NCI-H1092 (cell line): Measurements from ENCODE around the gene NXPE4.
"Not testable (repeated sequence)": the region's sequence is repeated elsewhere in the genome, so short reads cannot be mapped to it uniquely, and the experiment has no call there.

Source experiments
- DNase-seq: peaks from one replicate; lab custom pipeline; 2025; lab: John Stamatoyannopoulos, UW

Gene NXPE4

DNA sequence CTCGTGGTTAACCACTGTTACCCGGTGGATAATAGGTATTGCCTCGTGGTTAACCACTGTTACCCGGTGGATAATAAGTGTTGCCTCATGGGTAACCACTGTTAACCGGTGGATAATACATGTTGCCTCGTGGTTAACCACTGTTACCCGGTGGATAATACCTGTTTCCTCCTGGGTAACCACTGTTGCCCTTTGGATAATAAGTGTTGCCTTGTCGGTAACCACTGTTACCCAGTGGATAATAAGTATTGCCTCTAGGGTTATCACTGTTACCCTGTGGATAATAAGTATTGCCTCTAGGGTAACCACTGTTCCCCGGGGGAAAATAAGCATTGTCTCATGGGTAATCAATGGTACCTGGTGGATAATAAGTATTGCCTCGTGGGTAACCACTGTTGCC lies 15.0 kb upstream of the NXPE4 start:
- no peak for DNase-seq

DNA sequence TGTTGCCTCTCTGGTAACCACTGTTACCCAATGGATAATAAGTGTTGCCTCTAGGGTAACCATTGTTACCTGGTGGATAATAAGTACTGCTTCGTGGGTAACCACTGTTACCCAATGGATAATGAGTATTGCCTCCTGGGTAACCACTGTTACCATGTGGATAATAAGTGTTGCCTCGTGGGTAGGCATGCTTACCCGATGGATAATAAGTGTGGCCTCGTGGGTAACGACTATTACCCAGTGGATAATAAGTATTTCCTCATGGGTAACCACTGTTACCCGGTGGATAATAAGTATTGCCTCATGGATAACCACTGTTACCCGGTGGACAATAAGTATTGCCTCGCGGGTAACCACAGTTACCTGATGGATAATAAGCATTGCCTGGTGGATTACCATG lies 13.8 kb upstream of the NXPE4 start:
- DNase-seq = no peak

DNA sequence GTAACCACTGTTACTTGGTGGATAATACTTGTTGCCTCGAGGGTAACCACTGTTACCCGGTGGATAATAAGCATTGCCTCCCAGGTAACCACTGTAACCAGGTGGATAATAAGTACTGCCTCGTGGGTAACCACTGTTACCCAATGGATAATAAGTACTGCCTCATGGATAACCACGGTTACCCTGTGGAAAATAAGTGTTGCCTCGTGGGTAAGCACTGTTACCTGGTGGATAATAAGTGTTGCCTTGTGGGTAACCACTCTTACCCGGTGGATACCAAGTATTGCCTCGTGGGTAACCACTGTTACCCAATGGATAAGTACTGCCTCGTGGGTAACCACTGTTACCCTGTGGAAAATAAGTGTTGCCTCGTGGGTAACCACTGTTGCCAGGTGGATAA lies 13.0 kb upstream of the NXPE4 start:
- DNase-seq = not testable (repeated sequence)

DNA sequence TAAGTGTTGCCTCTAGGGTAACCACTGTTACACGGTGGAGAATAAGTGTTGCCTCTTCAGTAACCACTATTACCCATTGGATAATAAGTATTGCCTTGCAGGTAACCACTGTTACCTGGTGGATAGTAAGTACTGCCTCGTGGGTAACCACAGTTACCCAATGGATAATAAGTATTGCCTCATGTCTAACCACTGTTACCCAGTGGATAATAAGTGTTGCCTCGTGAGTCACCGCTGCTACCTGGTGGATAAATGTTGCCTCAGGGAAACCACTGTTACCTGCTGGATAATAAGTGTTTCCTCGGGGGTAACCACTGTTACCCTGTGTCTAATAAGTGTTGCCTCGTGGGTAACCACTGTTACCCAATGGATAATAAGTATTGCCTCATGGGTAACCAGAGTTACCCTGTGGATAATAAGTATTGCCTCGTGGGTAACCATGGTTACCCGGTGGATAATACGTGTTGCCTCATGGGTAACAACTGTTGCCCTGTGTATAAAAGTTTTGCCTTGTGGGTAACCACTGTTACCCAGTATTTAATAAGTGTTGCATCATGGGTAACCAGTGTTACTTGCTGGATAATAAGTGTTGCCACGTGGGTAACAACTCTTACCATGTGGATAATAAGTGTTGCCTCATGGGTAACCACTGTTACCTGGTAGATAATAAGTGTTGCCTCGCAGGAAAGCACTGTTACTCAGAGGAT lies 12.3 kb upstream of the NXPE4 start:
- no peak for DNase-seq

DNA sequence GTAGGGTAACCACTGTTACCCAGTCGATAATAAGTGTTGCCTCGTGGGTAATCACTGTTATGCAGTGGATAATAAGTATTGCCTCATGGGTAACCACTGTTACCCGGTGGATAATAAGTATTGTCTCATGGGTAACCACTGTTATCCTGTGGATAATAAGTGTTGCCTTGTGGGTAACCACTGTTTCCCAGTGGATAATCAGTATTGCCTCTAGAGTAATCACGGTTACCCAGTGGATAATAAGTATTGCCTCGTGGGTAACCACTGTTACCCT lies 11.2 kb upstream of the NXPE4 start:
- not testable (repeated sequence) for DNase-seq

DNA sequence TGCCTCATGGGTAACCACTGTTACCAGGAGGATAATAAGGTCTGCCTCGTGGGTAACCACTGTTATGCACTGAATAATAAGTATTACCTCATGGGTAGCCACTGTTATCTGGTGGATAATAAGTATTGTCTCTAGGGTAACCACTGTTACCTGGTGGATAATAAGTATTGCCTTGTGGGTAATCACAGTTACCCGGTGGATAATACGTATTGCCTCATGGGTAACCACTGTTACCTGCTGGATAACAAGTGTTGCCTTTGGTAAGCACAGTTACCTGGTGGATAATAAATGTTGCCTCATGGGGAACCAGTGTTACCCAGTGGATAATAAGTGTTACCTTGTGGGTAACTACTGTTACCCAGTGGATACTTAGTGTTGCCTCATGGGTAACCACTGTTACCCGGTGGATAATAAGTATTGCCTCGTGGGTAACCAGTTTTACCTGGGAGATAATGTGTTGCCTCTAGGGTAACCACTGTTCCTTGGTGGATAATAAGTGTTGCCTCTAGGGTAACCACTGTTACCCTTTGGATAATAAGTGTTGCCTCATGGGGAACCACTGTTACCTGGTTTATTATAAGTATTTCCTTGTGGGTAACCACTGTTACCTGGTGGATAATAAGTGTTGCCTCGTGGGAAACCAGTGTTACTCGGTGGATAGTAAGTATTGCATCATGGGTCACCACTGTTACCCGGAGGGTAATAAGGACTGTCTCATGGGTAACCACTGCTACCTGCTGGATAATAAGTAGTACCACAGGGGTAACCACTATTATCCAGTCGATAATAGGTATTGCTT lies 10.6 kb upstream of the NXPE4 start:
- no peak for DNase-seq

DNA sequence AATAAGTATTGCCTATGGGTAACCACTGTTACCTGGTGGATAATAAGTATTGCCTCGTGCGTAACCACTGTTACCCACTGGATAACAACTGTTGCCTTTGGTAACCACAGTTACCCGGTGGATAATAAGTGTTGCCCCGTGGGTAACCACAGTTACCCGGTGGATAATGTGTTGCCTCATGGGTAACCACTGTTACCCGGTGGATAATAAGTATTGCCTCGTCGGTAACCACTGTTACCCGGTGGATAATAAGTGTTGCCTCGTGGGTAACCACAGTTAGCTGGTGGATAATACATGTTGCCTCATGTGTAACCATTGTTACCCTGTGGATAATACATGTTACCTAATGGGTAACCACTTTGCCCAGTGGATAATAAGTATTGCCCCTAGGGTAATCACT lies 9.8 kb upstream of the NXPE4 start:
- DNase-seq = no peak

DNA sequence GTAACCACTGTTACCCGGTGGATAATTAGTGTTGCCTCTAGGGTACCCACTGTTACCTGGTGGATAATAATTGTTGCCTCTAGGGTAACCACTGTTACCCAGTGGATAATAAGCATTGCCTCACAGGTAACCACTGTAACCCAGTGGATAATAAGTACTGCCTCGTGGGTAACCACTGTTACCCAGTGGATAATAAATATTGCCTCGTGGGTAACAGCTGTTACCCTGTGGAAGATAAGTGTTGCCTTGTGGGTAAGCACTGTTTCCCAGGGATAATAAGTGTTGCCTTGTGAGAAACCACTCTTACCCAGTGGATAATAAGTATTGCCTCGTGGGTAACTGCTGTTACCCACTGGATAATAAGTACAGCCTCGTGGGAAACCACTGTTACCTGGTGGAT lies 9.3 kb upstream of the NXPE4 start:
- DNase-seq = no peak

DNA sequence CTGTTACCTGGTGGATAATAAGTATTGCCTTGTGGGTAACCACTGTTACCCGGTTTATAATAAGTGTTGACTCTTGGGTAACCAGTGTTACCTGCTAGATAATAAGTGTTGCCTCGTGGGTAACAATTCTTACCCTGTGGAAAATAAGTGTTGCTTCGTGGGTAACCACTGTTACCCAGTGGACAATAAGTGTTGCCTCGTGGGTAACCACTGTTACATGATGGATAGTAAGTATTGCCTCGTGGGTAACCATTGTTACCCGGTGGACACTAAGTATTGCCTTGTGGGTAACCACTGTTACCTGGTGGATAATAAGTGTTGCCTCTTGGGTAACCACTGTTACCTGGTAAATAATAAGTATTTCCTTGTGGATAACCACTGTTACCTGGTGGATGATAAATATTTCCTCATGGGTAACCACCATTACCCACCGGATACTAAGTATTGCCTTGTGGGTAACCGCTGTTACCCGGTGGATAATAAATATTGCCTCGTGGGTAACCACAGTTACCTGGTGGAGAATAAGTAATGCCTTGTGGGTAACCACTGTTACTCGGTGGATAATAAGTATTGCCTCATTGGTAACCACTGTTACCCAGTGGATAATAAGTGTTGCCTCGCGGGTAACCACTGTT lies 8.7 kb upstream of the NXPE4 start:
- DNase-seq = no peak

DNA sequence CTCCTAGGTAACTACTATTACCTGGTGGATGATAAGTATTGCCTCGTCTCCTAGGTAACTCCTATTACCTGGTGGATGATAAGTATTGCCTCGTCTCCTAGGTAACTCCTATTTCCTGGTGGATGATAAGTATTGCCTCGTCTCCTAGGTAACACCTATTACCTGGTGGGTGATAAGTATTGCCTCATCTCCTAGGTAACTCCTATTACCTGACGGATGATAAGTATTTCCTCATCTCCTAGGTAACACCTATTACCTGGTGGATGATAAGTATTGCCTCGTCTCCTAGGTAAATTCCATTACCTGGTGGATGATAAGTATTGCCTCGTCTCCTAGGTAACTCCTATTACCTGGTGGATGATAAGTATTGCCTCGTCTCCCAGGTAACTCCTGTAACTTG lies 7.6 kb upstream of the NXPE4 start:
- not testable (repeated sequence) for DNase-seq

DNA sequence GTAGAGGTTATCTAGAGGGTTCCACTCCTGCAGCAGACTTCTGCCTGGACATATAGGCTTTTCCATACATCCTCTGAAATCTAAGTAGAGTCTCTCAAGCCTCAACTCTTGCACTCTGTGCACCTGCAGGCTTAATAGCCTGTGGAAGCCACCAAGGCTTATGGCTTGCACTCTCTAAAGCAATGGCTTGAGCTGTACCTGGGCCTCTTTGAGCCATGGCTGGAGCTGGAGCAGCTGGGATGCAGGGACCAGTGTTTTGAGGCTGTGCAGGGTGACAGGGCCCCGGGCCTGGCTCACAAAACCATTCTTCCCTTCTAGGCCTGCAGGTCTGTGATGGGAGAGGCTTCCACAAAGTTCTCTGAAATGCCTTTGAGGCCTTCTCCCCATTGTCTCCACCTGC lies 2.9 kb upstream of the NXPE4 start:
- no peak for DNase-seq

DNA sequence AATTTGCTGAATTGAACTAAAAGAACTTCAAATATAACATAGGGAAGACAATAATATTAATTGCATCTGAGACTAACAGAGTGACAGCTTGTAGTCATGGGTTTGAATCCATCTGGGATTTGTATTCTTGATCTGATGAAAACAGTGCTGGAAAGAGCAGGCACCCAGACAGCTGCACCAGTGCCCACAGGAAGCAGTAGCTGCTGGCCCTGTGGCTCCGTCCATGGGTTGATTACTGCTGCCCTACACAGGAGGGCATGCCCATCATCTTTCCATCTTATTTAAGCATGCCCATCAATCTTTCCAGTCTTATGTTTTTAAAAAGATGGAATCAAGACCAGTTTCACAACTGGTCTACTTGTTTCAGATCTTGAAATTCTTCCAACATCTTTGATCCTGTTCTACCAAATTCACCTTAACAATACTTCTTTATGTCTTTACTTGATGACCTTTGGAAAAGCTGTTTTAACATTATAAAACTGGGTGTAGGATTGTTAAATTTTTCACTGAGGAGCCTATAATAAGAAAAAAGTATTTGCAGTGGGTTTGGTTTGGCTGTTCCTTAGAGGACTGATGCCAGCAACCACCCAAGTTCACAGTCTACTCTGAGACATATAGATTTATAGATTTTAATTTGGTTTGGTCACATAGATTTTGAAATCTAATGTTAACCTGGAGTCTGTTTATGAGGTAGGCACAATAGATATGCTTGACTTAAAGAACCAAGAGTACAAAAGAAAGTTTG lies 761 bp upstream of the NXPE4 start:
- DNase-seq = no peak

DNA sequence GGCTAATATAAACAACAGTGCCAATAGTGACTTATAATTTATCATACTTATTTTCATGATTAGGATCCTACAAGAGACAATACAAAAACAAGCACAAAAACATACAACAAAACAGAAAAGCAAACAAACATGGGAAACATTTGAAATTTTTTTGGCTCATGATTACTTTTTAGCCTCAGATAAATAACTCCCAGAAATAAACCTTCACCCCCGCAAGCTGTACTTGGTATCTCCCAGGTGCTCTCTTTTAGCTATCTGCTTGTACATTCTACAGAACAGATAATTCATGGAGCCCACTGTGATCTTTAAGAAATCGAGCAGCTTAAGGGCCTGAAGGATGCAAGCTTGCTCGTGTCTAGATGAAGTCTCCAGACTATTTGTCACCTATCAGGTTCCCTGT lies 883 bp downstream of the NXPE4 start:
- no peak for DNase-seq

DNA sequence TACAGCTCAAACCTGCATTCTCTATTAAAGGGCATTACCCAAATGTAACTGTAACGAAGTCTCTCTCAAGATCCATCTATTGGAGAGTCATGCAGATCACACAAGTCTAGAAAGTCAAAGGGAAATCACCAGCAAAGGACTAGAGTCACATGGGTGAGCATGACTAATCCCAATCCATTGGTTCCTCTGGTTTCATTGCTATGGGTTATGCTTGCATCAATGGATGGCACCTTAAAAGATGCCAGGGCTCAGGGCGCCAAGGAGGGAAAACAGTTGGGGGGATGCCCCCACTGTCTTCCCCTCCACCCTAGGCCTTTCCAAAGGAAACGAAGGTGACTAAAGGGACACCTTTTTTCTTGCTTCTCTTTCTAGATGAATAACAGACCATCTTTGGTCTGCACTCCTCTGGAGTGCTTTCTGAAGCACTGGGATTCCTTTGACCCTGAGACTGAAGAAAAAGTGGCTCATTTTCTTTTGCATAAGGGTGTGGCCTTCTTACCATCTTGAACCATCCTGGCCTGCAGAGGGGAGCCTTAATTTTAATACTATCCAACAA lies 8.1 kb downstream of the NXPE4 start:
- no peak for DNase-seq

DNA sequence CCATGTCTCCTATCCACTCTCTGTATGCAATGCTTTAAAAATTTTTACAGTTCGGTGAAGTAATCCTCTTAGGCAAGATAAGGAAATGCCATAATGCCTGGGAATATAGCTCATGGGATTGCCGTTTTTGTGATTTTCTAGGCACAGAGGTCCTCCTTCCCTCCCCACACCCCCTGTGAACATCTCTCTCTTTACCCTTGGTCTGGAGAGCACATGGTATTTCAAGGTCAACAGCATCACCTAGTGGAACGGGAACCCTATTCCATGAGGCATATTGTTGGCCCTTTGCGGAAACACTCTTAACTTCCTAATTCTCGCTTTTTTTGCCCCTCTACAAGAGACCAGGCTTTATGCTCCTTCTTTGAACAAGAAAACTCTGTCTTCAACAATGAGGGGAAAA lies 8.8 kb downstream of the NXPE4 start:
- no peak for DNase-seq

DNA sequence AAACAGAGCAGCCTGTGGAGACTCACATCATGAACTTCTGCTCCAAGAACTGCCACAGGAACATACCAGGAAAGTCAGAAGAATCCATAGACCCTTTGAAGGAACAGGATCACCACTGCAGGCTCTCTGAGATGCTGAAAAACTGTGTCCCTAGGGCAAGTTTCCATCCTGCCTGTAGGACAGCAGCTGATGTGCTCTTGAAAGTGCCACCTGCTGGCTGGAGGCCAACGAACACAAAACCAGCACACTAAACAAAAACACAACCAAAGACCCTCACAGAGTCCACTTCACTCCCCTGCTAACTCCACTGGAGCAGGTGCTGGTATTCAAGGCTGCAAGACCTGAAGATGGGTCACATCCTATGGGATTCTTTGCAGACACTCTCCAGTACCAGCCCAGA lies 23.9 kb downstream of the NXPE4 start:
- no peak for DNase-seq

DNA sequence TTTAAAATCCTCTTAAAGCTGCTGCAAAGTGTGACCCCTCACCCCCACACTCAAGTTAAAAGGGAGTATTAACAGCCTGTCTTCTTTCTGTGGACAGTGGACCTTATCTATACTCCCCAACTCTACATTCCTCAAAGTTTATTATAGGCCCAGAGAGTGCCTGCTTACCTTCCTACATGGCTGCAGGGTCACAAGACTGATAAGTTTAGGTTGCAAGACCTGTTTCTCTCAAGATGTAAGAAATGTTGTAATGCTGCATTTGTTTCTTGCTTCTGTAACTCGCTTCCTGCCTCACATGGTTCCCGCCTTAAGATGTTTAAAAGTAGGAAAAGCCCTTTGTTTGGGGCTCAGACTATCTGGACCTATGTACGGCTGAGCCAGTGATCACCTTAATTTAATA lies 25.8 kb downstream of the NXPE4 start:
- DNase-seq = no peak

DNA sequence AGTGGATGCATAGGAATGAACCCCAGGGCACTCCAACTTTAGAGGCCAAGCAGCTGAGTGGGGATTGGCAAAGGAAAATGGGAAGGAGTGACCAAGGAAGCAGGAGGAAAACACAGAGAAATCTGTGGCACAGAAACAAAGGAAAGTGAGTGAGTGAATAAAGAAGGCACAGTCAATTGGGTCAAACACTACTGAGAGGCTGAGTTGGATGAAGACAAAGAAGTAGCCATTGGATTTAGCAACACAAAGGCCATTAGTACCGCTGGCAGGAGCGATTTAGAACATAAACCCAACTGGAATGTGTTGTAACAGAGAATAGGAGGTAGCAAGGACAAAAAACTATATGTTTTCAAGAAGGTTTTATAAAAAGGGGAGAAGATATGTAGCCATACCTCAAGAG lies 29.3 kb downstream of the NXPE4 start:
- no peak for DNase-seq

DNA sequence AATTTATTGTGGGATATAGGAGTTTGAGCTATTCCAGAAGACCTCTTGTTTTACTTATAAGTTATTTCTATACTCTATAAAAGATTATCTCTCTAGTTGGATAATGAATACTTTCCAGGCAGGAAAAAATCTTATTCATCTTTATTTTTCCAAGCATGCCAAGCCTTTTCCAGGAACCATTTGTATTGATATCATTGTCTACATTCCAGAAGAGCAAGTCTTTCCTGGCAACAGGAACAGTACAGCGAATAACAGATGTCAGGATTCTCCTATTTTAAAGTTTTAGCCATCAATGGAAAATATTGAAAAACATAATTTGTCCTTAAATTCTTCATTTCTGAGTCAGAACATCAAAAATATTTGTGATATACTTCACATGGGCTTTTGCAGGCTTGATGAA lies 30.8 kb downstream of the NXPE4 start:
- DNase-seq = no peak

DNA sequence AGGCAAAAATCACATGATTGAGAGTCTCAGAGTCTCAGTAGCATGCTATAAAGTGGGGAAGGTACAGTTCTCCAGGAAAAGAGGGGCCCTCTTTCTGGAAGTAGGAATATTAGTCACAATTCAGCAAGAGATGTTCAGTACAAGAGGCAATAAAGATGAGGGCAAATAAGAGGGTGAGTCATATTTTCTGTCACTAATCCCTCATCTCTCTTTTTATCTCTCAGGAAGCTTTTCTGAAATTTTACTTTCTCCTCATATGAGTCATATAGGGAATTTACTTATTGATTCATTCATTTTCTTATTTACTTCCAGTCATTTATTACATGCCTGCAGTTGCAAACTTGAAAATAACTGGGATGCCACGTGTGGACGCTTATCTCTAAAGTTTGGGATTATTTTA lies 32.5 kb downstream of the NXPE4 start:
- DNase-seq = no peak

DNA sequence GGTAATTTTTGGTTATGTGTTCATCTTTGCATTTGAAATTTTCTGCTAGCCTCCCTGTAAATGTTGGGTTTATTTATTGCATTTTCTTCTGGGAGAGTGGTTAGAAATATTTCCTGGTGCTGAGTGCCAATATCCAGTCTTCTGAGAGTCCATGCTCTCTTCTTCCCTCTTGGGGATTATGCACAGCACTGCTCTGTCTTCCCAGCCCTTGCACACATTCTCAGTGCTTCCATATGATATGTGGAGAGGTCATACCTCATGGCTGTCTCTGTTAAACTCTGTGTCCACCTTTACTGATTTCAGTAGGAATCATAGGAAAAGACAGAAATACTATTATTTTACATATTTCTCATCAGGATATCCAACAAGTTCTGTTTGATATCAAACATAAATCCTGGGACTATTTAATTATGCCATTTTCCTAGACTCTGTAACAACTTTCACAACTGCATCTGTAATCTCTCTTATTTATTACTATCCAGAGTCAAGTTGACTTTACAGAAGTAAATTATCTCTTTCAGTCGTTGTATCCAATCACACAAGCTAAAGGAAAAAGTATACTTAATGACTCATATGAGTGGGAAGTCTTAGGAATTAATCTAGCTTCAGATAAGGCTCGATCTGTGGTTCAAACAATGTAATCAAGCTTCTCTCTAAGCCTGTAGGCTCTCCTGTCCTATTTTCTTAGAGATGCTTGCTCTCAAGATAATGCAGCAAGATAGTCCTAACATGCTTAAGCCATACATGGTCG lies 33.2 kb downstream of the NXPE4 start:
- no peak for DNase-seq
